ENCODE results near the gene SPECC1L. TPM values are rescaled to one million over a fixed set of nuclear protein-coding genes. Genes with fewer than 3 reads are reported as not detected.

The SPECC1L gene
- total RNA-seq, 4 donors from 2014 or later = 42.2 to 45.1 (median 43.6) TPM

DNA sequence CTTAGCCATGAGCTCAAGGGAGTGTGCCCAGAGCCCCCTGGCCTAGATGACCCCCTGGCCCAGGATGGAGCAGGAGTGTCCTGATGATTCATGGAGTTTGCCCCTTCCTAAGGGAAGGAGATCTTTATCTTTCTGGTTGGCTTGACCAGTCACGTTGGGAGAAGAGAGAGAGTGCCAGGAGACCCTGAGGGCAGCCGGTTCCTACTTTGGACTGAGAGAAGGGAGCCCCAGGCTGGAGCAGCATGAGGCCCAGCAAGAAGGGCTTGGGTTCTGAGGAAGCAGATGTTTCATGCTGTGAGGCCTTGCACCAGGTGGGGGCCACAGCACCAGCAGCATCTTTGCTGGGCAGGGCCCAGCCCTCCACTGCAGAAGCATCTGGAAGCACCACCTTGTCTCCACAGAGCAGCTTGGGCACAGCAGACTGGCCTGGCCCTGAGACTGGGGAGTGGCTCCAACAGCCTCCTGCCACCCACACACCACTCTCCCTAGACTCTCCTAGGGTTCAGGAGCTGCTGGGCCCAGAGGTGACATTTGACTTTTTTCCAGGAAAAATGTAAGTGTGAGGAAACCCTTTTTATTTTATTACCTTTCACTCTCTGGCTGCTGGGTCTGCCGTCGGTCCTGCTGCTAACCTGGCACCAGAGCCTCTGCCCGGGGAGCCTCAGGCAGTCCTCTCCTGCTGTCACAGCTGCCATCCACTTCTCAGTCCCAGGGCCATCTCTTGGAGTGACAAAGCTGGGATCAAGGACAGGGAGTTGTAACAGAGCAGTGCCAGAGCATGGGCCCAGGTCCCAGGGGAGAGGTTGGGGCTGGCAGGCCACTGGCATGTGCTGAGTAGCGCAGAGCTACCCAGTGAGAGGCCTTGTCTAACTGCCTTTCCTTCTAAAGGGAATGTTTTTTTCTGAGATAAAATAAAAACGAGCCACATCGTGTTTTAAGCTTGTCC lies 171.0 kb downstream of the SPECC1L start:
- Histone ChIP-seq H3K27me3 (no peaks in the 10 kb centered on the region), H3K4me1 (peaks cover 0 to 5% (median 2%) of the 10 kb centered on the region in 4 donors), H3K4me3 (no peak overlapping the region), H3K36me3 (peaks cover 0 to 22% (median 0%) of the 10 kb centered on the region in 3 donors), H3K27ac (no peak overlapping the region), H3K9me3 (no peaks in the 10 kb centered on the region)
- no peak for DNase-seq (ENCODE audit: low spot score in 2 of 2)
- WGBS, 2 donors = 75 to 81% methylated on average over 8 of the region's 8 CpGs
- TF ChIP-seq CTCF (IDR thresholded peaks at IDR 0.05) (no peak), POLR2A (IDR thresholded peaks at IDR 0.05) (no peak), EP300 (IDR thresholded peaks at IDR 0.05) (no peak)

DNA sequence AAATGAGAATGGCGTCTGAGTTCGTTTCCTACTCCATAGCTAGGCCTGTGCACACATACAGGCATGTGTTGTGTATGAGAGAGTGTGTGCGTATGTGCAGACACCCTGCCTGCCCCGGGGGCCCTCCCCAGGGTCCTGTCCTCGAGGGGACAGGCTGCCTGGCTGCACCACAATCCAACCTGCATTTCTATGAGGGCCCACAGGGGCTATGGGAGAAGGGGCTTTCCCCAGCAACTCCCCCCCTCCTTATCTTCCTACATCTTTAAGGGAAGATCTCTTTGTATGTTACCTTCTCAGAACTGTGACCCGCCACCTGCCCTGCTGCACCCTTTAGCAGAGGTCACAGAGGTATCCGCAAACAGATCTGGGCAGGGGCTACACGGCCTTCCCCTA lies 171.7 kb downstream of the SPECC1L start:
- 79 to 80% methylated on average over 8 of the region's 8 CpGs for WGBS, 2 donors
- Histone ChIP-seq H3K27ac (no peak overlapping the region), H3K4me1 (peaks cover 0 to 5% (median 0%) of the 10 kb centered on the region in 4 donors)

DNA sequence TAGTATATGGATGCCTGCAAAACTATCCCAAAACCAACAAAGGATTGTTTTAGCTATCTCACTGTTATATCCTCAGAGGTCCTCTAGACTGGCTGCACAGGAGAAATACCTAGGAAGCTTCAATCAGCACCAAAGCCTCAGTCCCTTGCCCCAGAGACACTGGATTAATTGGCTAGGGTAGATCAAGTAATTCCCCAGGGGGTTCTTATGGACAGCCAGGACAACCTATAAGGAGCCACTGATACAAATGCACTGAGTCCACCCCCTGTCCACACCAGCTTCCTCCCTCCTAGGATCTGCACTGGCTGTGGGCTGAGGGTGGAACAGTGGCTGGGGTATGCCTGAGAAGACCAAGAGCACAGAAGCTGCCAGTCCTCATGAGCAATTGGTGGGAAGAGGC lies 173.0 kb downstream of the SPECC1L start:
- H3K4me3 ChIP-seq = no peak overlapping the region
- H3K36me3 ChIP-seq = peaks cover 0 to 22% (median 0%) of the 10 kb centered on the region in 3 donors
- H3K4me1 ChIP-seq = peaks cover 0 to 5% (median 0%) of the 10 kb centered on the region in 4 donors
- no peak for DNase-seq (ENCODE audit: low spot score in 2 of 2)
- H3K9me3 ChIP-seq = no peaks in the 10 kb centered on the region
- H3K27me3 ChIP-seq = no peaks in the 10 kb centered on the region
- TF ChIP-seq CTCF (IDR thresholded peaks at IDR 0.05) (no peak), POLR2A (IDR thresholded peaks at IDR 0.05) (no peak), EP300 (IDR thresholded peaks at IDR 0.05) (no peak)
- no peak overlapping the region for H3K27ac ChIP-seq

More for the DNA sequence above, 171.7 kb downstream of the SPECC1L start:
- TF ChIP-seq EP300 (IDR thresholded peaks at IDR 0.05) (no peak), POLR2A (IDR thresholded peaks at IDR 0.05) (no peak), CTCF (IDR thresholded peaks at IDR 0.05) (no peak)
- H3K27me3 ChIP-seq = no peaks in the 10 kb centered on the region
- H3K36me3 ChIP-seq = peaks cover 0 to 22% (median 0%) of the 10 kb centered on the region in 3 donors
- H3K9me3 ChIP-seq = no peaks in the 10 kb centered on the region
- H3K4me3 ChIP-seq = no peak overlapping the region
- no peak for DNase-seq (ENCODE audit: low spot score in 2 of 2)

GRCh38 chr22:24444251-24444650 lies 173.6 kb downstream of the SPECC1L start:
- H3K27me3 ChIP-seq = no peaks in the 10 kb centered on the region
- no peak for DNase-seq (ENCODE audit: low spot score in 2 of 2)
- H3K4me3 ChIP-seq = no peak overlapping the region
- no peak overlapping the region for H3K27ac ChIP-seq
- peaks cover 0 to 5% (median 0%) of the 10 kb centered on the region in 4 donors for H3K4me1 ChIP-seq
- TF ChIP-seq POLR2A (IDR thresholded peaks at IDR 0.05) (no peak), CTCF (IDR thresholded peaks at IDR 0.05) (no peak), EP300 (IDR thresholded peaks at IDR 0.05) (no peak)
- H3K9me3 ChIP-seq = no peaks in the 10 kb centered on the region
- H3K36me3 ChIP-seq = peaks cover 0 to 22% (median 0%) of the 10 kb centered on the region in 3 donors
- 91 to 100% methylated on average over 3 of the region's 3 CpGs for WGBS, 2 donors

Data from tibial nerve (tissue), 4 donors.